HEK293T (cell line): ENCODE measurements around the gene BMF.

Experiments used
- FOXA1 ChIP-seq: fragments of 450-650 bp; IDR thresholded peaks from 2 replicates; pipeline ENCODE4 v1.6.1; 2016; ENCODE audit warnings: mild to moderate bottlenecking
- FOXK2 ChIP-seq: fragments of 450-650 bp; IDR thresholded peaks from 2 replicates; pipeline ENCODE4 v1.6.1; 2016; ENCODE audit warnings: mild to moderate bottlenecking
- FOXM1 ChIP-seq: fragments of 450-650 bp; IDR thresholded peaks from 2 replicates; pipeline ENCODE4 v1.6.1; 2017; ENCODE audit warnings: mild to moderate bottlenecking, borderline replicate concordance
- HDGF ChIP-seq: fragments of 450-650 bp; IDR thresholded peaks from 2 replicates; pipeline ENCODE4 v1.6.1; 2017; ENCODE audit warnings: antibody characterized with exemption, borderline replicate concordance
- L3MBTL2 ChIP-seq: fragments of 450-650 bp; conservative IDR thresholded peaks from 2 replicates; pipeline ENCODE4 v1.6.1; 2016; ENCODE audit warnings: mild to moderate bottlenecking
- NFRKB ChIP-seq: fragments of 450-650 bp; IDR thresholded peaks from 2 replicates; pipeline ENCODE4 v1.6.1; 2016; ENCODE audit warnings: mild to moderate bottlenecking, moderate library complexity
- SP1 ChIP-seq: fragments of 450-650 bp; IDR thresholded peaks from 2 replicates; pipeline ENCODE4 v1.6.1; 2017
- SUZ12 ChIP-seq: fragments of 450-650 bp; IDR thresholded peaks from 2 replicates; pipeline ENCODE4 v1.6.1; 2016; ENCODE audit warnings: mild to moderate bottlenecking
- TF ChIP-seq, protein P1 (sequence below): fragments of 450-650 bp; IDR thresholded peaks from 2 replicates; pipeline ENCODE4 v1.6.1; 2016

GRCh38 chr15:40087991-40088928 lies 20.4 kb downstream of the BMF start:
- TF ChIP-seq FOXK2, result no peak
- TF ChIP-seq FOXM1, result no peak
- no peak for TF ChIP-seq HDGF
- TF ChIP-seq SUZ12, result no peak
- TF ChIP-seq SP1, result no peak
- TF ChIP-seq, protein P1, sequence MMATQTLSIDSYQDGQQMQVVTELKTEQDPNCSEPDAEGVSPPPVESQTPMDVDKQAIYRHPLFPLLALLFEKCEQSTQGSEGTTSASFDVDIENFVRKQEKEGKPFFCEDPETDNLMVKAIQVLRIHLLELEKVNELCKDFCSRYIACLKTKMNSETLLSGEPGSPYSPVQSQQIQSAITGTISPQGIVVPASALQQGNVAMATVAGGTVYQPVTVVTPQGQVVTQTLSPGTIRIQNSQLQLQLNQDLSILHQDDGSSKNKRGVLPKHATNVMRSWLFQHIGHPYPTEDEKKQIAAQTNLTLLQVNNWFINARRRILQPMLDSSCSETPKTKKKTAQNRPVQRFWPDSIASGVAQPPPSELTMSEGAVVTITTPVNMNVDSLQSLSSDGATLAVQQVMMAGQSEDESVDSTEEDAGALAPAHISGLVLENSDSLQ, result no peak
- no peak for TF ChIP-seq L3MBTL2
- no peak for TF ChIP-seq NFRKB
- TF ChIP-seq FOXA1, result no peak
